GM18873 (cell line): ENCODE measurements around the gene TBCD.

Experiments
- ATAC-seq: cut with Tn5 transposase; IDR thresholded peaks from one replicate; pipeline ENCODE4 v1.9.1; 2021; ENCODE audit warnings: mild to moderate bottlenecking, moderate library complexity, moderate number of reproducible peaks; ENCODE audit not compliant: unreplicated experiment, low FRiP score

Gene TBCD

GRCh38 chr17:82807562-82807961 lies 55.7 kb downstream of the TBCD start:
- ATAC-seq, result no peak

DNA sequence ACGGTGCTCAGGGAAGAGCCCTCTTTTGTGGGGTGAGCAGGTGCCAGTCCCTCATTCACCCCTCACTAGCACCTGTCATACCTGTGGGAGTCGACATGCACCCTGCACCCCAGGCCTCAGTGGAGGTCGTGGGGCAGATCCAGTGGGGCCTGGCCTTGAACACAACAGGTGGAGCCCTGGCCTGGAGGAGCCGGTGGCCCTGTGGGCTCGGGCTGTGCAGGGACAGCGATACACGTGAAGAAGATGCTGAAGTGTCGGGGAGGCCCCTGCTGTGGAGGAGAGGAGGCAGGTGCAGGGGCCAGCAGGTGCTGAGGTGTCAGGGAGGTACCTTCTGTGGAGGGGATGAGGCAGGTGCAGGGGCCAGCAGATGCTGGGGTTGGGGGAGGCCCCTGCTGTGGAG lies 56.1 kb downstream of the TBCD start:
- ATAC-seq, result no peak

GRCh38 chr17:82808921-82809905 lies 57.3 kb downstream of the TBCD start:
- no peak for ATAC-seq

DNA sequence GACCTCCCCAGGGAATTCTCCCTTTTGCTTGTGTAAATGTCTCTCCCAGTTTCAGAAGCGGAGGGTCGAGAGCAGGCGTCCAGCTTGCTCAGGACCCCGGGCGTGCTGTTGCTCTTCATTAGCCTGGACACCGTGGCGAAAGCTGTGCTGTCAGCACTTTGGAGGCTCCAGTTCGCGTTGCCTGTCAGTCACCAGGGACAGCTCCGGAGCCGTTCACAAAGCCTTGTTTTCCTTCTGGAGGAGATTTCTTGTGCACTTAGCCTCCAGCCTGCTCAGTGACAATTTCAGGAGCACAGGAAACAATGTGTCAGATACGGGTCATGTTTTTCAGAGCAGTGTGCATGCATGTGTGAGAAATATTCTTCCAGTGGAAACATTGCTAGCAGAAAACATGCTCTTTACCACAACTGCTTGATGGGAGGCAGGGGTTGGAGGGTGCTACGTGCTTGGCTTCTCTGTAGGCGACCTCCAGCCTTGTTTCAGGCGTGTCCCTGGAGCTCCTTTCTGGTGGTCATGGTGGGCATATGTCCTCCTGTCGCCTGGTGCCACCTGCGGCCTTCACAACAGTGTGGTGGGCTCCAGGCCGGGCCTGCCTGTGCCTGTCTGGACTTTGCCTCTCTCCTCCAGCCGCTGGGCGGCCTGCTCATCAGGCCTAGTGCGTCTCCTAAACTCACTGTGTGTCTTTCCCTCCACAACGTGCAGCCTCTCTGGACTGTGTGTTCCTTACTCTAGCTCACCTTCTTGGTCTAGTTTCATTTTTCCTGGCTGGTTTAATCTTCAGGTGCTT lies 59.0 kb downstream of the TBCD start:
- no peak for ATAC-seq

- ATAC-seq, result no peak
These were observed 60.2 kb downstream of the TBCD start for GRCh38 chr17:82812058-82812457.

- no peak for ATAC-seq
These were observed 60.7 kb downstream of the TBCD start for GRCh38 chr17:82812601-82813000.

DNA sequence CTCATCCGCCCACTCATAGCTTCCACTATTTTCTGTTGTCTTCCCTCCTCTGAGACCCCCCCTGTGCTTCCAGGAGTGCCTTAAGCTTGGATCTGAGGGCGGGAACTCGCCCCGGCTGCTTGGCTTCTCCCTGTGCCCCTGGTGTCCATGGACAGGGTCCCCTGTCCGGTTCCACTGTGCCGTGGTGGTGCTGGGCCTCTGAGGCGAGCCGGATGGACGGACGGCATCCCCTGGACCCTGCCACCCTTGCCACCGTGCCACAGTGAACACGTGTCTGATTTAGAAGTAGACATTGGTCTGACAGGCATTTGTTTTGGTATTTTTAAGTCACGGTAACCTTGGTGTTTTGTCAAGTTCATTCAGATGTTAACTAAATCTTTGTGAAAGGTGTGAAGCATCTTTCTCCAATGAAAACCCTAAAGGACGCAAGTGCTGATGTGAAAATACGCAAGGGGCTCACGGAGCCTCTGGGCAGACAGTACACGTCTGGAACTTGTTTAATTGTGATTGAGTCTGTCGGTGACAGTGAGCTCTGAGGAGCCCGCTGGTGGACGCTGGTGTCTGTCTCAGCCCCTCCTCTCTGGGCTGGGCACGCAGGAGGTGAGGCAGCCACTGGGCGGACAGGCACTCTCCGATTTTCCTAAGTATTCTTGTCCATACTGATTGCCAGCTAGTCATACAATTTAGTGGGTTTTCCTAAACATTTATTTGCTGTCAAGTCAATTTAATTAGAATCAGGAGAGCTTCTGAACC lies 61.6 kb downstream of the TBCD start:
- ATAC-seq, result no peak

GRCh38 chr17:82814834-82815233 lies 63.0 kb downstream of the TBCD start:
- no peak for ATAC-seq

DNA sequence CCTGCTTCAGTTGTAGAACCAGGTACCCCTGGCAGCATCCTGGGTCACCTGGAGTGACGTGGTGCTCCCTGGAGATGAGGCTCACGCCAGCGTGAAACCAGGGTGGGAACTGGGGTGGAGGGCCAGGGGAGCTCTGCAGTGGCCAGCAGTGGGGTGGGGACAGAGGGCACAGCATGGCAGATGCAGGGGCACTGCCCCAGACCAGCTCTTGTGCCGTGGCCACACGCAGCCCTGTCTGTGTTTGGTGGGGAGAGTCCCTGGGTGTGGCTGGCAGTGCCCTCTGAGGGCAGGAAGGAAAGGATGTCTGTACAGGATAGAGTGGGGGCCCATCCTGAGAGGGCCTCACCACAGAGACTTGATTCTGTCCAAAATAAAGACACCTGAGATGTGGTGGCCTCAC lies 63.5 kb downstream of the TBCD start:
- ATAC-seq, result no peak

DNA sequence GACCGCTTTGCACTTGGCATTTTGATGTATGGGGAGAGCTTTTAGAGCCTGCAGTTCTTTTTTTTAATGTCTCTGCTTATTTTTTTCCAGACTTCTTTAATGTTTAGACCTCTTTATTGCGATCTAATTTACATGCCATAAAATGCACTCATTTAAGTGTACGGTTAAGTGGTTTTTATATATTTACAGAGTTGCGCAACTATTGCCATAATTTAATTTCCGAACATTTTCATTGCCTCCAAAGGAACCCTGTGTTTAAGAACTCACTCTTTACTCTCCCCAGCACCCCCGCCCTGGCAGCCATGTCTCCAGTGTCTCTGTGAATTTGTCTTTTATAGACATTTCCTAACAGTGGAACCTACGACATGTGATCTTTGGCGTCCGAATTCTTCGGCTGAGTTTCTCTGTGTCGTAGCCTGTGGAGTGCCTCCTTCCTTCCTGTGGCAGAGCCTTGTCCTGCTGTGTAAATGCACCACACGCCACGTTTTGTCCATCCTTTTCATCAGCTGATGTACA lies 64.0 kb downstream of the TBCD start:
- ATAC-seq, result no peak

DNA sequence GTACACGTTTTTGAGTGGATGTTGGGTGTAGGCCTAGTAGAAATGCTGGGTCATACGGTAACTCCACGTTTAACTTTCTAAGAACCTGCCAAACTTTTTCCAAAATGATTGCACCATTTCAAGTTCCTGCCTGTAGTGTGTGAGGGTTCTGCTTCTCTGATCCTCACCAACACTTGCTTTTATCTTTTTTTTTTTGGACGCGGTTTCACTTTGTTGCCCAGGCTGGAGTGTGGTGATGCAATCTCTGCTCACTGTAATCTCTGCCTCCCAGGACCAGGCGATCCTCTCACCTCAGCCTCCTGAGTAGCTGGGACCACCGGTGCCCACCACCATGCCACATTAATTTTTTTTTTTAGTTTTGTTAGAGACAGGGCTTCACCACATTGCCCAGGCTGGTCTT lies 64.5 kb downstream of the TBCD start:
- ATAC-seq, result no peak

DNA sequence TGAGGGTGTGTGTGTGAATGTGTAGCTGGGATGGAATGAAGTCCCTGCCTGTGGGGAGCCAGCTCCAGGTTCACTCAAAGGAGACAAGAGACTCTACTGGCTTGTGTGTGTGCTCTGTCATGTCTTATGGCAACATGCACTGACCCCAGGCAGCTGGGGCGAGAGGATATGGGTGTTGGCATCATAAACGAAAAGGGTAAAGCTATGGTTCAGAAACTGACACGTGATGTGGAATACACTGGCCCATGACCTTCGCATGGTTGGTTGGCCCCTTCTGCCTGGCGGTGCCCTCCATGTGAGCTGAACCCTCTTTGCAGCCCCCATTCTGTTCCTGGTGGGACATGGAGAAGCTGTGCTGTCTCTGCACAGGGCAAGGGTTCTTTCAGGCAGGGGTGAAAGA lies 66.1 kb downstream of the TBCD start:
- ATAC-seq, result no peak

- no peak for ATAC-seq
These were observed 68.7 kb downstream of the TBCD start for GRCh38 chr17:82820278-82821251.

DNA sequence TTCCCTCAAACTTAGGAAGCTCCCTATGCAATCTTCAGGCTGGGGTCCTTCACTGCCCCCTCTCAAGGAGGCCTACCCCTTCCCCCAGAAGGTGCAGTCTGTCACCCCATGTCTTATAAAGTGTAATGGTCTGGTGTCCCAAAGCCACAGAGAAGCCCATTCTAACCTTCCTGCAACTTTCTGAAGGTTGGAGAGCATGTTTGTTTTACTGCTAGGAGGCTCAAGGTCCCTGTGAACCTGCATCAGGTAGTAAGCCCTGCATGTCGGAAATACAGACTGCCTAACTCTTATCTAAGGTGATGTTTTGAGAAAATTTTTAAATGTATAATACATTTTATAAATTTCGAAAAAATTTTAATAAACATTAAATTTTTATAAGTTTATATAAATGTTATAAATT lies 69.7 kb downstream of the TBCD start:
- no peak for ATAC-seq

GRCh38 chr17:82822281-82822680 lies 70.4 kb downstream of the TBCD start:
- ATAC-seq, result no peak

DNA sequence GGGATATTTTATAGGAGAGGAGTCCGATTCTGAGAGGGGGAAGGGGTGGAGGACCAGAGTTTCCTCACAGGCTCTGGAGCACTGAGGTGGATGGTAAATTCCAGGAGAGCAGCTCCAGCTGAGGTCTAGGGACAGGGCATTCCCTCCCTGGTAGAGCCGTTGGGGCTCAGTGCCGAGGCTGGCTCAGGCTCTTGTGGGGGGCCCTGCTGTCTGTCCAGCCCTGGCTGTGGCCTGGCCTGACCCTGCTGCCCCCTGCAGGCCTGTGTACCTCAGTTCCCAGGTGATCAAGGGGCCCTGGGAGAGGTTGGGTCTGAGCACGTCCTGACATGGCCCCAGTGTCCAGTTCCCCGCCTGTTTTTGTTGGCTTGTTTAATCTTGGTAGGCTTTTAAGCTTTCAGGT lies 71.1 kb downstream of the TBCD start:
- no peak for ATAC-seq

DNA sequence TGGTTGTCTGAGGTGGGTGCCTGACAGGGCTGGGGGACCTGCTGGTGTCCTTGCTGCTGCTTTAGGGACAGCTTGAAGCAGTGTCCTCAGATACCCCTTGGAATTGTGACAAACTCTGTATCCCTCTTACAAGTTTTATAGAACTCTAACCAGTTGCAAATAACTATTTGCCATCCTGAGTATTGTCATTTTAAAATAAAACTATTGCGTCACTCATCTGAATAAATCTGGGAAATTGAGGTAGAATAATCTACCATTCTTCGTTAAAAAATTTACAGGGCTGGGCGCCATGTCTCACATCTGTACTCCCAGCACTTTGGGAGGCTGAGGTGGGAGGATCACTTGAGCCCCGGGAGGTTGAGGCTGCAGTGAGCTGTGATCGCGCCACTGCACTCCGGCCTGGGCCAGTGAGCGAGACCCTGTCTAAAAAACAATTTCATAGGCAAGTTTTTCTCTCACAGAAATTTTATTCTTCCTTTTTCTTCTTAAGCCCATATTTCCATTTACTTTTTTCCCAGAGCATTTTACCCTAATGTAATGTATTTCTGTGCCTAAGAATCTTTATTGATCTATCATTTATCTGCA lies 73.8 kb downstream of the TBCD start:
- no peak for ATAC-seq

GRCh38 chr17:82826211-82826610 lies 74.3 kb downstream of the TBCD start:
- no peak for ATAC-seq

GRCh38 chr17:82826956-82827355 lies 75.1 kb downstream of the TBCD start:
- no peak for ATAC-seq
